Parathyroid adenoma (tissue), 2 donors: ENCODE data around the gene RAB42.

Source experiments
- H2AFZ ChIP-seq: fragments of 300-600 bp; sonication (generic); one replicate; pipeline ENCODE4 v1.7.0; 2017; ENCODE audit warnings: antibody characterized with exemption, mild to moderate bottlenecking
- H3K27ac ChIP-seq: fragments of 300-600 bp; sonication (generic); one replicate; pipeline ENCODE4 v1.7.0; 2017
- H3K27me3 ChIP-seq: fragments of 300-600 bp; sonication (generic); one replicate; pipeline ENCODE4 v1.7.0; 2017; ENCODE audit warnings: low read length; ENCODE audit not compliant: control insufficient read depth, insufficient read depth
- H3K36me3 ChIP-seq: fragments of 300-600 bp; sonication (generic); one replicate; pipeline ENCODE4 v1.7.0; 2017; ENCODE audit warnings: low read length; ENCODE audit not compliant: control insufficient read depth, insufficient read depth
- H3K4me1 ChIP-seq: fragments of 300-600 bp; sonication (generic); one replicate; pipeline ENCODE4 v1.7.0; 2017; ENCODE audit warnings: control low read depth
- H3K4me2 ChIP-seq: fragments of 300-600 bp; sonication (generic); one replicate; pipeline ENCODE4 v1.7.0; 2017; ENCODE audit warnings: low read length
- H3K4me3 ChIP-seq: fragments of 300-600 bp; sonication (generic); one replicate; pipeline ENCODE4 v1.7.0; 2017; ENCODE audit warnings: low read depth, low read length
- H3K79me2 ChIP-seq: fragments of 300-600 bp; sonication (generic); one replicate; pipeline ENCODE4 v1.7.0; 2017; ENCODE audit warnings: control low read depth
- H3K9ac ChIP-seq: fragments of 300-600 bp; sonication (generic); one replicate; pipeline ENCODE4 v1.7.0; 2017; ENCODE audit warnings: mild to moderate bottlenecking
- H3K9me3 ChIP-seq: fragments of 300-600 bp; sonication (generic); one replicate; pipeline ENCODE4 v1.7.0; 2017; ENCODE audit warnings: low read length; ENCODE audit not compliant: control insufficient read depth
- TF ChIP-seq, protein P1 (sequence below): fragments of 300-600 bp; sonication (generic); IDR thresholded peaks from one replicate; pipeline ENCODE4 v1.7.0; 2017; ENCODE audit warnings: antibody characterized with exemption, mild to moderate bottlenecking
- donor health status: primary hyperparathyroidism.

The RAB42 gene, protein sequence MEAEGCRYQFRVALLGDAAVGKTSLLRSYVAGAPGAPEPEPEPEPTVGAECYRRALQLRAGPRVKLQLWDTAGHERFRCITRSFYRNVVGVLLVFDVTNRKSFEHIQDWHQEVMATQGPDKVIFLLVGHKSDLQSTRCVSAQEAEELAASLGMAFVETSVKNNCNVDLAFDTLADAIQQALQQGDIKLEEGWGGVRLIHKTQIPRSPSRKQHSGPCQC

DNA sequence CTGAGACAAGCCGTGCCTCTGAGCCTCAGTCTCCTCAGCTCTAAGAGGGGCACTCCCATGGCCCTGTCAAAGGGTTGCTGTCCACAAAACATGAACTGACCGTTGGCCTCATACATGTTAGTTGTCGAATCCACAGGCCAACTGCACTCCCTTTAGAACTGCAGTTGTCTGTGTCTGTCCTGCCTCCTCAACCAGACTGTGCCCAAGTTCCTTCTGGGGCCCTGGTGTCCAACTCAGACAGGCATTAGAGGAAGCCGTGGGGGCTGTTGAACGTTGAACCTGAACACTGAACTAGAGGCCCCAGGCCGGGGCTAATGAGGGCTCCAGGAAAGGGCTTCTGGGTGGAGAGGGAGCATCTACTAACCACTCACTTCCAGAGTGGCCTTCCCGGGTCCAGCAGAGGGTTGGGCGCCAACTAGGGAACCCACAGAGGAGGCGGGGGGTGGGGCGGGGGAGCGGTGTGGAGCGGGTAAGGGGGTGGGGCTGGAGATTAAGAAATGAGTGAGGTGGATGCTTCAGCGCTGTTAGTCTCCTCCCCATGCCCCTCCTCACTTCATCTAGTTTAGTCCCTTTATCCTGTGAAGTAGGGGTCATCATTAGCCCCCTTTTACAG, at the start of gene RAB42:
Gene RAB42, plus strand, starts transcription at position 558 of the 613 bp plus-strand sequence. CDS start 247 bp downstream, outside the sequence.
- Histone ChIP-seq H3K4me2 (peak within 1 kb of the TSS; percentile 81), H3K27me3 (no peaks in the 10 kb centered on the region), H3K9ac (no peak within 1 kb of the TSS), H3K4me3 (peak within 1 kb of the TSS; percentile 50), H3K27ac (no peak within 1 kb of the TSS), H3K4me1 (no peaks in the 10 kb centered on the region), H2AFZ (peak within 1 kb of the TSS; percentile 70), H3K9me3 (no peaks in the 10 kb centered on the region), H3K79me2 (no peaks in the 10 kb centered on the region), H3K36me3 (no peaks in the 10 kb centered on the region)
- TF ChIP-seq, protein P1, sequence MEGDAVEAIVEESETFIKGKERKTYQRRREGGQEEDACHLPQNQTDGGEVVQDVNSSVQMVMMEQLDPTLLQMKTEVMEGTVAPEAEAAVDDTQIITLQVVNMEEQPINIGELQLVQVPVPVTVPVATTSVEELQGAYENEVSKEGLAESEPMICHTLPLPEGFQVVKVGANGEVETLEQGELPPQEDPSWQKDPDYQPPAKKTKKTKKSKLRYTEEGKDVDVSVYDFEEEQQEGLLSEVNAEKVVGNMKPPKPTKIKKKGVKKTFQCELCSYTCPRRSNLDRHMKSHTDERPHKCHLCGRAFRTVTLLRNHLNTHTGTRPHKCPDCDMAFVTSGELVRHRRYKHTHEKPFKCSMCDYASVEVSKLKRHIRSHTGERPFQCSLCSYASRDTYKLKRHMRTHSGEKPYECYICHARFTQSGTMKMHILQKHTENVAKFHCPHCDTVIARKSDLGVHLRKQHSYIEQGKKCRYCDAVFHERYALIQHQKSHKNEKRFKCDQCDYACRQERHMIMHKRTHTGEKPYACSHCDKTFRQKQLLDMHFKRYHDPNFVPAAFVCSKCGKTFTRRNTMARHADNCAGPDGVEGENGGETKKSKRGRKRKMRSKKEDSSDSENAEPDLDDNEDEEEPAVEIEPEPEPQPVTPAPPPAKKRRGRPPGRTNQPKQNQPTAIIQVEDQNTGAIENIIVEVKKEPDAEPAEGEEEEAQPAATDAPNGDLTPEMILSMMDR = no peak

DNA sequence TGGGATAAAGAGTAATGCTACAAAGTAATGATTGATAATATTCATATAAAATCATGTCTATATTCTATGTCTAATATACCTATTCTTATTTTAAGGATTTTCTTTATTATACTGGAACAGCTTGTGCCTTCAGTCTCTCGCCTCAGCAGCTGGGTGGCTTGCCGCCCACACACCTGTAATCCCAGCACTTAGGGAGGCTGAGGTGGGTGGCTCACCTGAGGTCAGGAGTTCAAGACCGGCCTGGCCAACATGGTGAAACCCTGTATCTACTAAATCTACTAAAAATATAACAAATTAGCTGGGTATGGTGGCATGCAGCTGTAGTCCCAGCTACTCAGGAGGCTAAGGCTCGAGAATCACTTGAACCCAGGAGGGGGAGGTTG, 46.8 kb upstream of the RAB42 start:
- TF ChIP-seq, protein P1 = no peak

DNA sequence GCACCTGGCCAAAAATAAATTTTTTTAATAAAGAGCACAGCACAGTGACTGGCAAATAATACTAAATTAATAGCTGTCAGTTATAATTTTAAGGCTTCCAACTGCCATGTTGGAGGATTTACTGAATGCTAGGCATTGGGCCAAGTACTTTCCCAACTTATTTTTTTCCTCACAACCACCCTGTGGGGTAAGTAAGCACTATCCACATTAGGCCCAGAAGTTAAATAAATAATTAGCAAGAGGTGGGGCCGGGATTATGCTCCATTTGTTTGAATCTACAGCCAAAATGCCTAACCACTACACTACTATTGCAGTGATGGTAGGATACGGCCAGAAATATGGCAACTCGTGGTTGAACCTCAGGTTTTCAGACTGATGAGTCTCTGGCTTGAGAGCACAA, 43.7 kb upstream of the RAB42 start:
- Histone ChIP-seq H3K4me3 (no peak overlapping the region), H3K27ac (no peak overlapping the region), H3K36me3 (no peaks in the 10 kb centered on the region), H3K4me1 (no peaks in the 10 kb centered on the region), H3K4me2 (no peak overlapping the region), H3K79me2 (no peaks in the 10 kb centered on the region), H2AFZ (no peak overlapping the region), H3K9ac (no peak overlapping the region), H3K9me3 (no peaks in the 10 kb centered on the region), H3K27me3 (no peaks in the 10 kb centered on the region)
- TF ChIP-seq, protein P1 = no peak

More for the DNA sequence above, 46.8 kb upstream of the RAB42 start:
- Histone ChIP-seq H3K36me3 (no peaks in the 10 kb centered on the region), H3K4me1 (no peaks in the 10 kb centered on the region), H3K9ac (no peak overlapping the region), H3K27ac (no peak overlapping the region), H3K4me2 (no peak overlapping the region), H3K9me3 (no peaks in the 10 kb centered on the region), H3K79me2 (no peaks in the 10 kb centered on the region), H2AFZ (no peak overlapping the region), H3K27me3 (no peaks in the 10 kb centered on the region), H3K4me3 (no peak overlapping the region)

DNA sequence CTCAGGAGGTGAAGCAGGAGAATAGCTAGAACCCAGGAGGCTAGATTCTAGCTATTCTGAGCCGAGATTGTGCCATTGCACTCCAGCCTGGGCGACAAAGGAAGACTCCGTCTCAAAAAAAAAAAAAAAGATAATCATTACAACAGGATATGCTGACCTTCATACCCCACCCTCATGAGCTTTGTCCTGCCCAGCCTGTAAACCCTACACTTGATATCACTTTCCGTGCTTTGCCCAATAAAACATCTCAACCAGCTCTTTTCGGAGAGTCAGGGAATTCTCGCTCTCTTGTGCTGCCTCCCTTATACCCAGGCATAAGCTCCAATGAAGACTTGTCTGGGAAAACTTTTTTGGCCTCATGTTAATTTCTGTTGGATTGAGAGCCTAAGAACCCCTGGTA, 40.7 kb upstream of the RAB42 start:
- H2AFZ ChIP-seq = no peak overlapping the region
- no peak overlapping the region for H3K4me3 ChIP-seq
- TF ChIP-seq, protein P1 = no peak
- no peaks in the 10 kb centered on the region for H3K36me3 ChIP-seq
- H3K27me3 ChIP-seq = no peaks in the 10 kb centered on the region
- H3K9me3 ChIP-seq = no peaks in the 10 kb centered on the region
- H3K9ac ChIP-seq = no peak overlapping the region
- no peaks in the 10 kb centered on the region for H3K79me2 ChIP-seq
- H3K4me1 ChIP-seq = no peaks in the 10 kb centered on the region
- no peak overlapping the region for H3K4me2 ChIP-seq
- no peak overlapping the region for H3K27ac ChIP-seq
